H9 (cell line): Measurements from ENCODE around the gene AKT1S1. TPM values are rescaled to one million over a fixed set of nuclear protein-coding genes. Genes with fewer than 3 reads are reported as not detected.

Experiments used
- DNase-seq: peaks from one replicate; pipeline ENCODE4 v3.0.0-alpha.2; 2017
- H2AFZ ChIP-seq: one replicate; pipeline ENCODE4 v1.6.1; 2013; ENCODE audit warnings: mild to moderate bottlenecking, low read length, control low read depth, moderate library complexity
- H2AK5ac ChIP-seq: 2 replicates; pipeline ENCODE4 v1.6.1; 2013; ENCODE audit warnings: low read length, control low read depth, mixed read lengths; ENCODE audit not compliant: insufficient read length
- H2BK120ac ChIP-seq: one replicate; pipeline ENCODE4 v1.6.1; 2013; ENCODE audit warnings: low read depth, mild to moderate bottlenecking, low read length, control low read depth, inconsistent platforms; ENCODE audit not compliant: poor library complexity, severe bottlenecking
- H2BK12ac ChIP-seq: 2 replicates; pipeline ENCODE4 v1.6.1; 2013; ENCODE audit warnings: low read length, control low read depth, mixed read lengths, low read depth; ENCODE audit not compliant: insufficient read length
- H2BK15ac ChIP-seq: 2 replicates; pipeline ENCODE4 v1.6.1; 2013; ENCODE audit warnings: low read depth, low read length, control low read depth
- H2BK20ac ChIP-seq: one replicate; pipeline ENCODE4 v1.6.1; 2013; ENCODE audit warnings: low read depth, mild to moderate bottlenecking, low read length, control low read depth, inconsistent platforms; ENCODE audit not compliant: poor library complexity, severe bottlenecking
- H2BK5ac ChIP-seq: 2 replicates; pipeline ENCODE4 v1.6.1; 2013; ENCODE audit warnings: low read length, control low read depth, mixed read lengths; ENCODE audit not compliant: insufficient read length
- H3K14ac ChIP-seq: 2 replicates; pipeline ENCODE4 v1.6.1; 2013; ENCODE audit warnings: low read length, control low read depth; ENCODE audit not compliant: insufficient read depth
- H3K18ac ChIP-seq: 2 replicates; pipeline ENCODE4 v1.6.1; 2013; ENCODE audit warnings: low read depth, mild to moderate bottlenecking, mixed read lengths, low read length, control low read depth; ENCODE audit not compliant: insufficient read length
- H3K23ac ChIP-seq: 2 replicates; pipeline ENCODE4 v1.6.1; 2013; ENCODE audit warnings: low read length, control low read depth, mixed read lengths, low read depth; ENCODE audit not compliant: insufficient read length
- H3K23me2 ChIP-seq: 2 replicates; pipeline ENCODE4 v1.6.1; 2013; ENCODE audit warnings: low read depth, mild to moderate bottlenecking, mixed read lengths, low read length, control low read depth; ENCODE audit not compliant: insufficient read length, poor library complexity, severe bottlenecking
- H3K27ac ChIP-seq: 2 replicates; pipeline ENCODE4 v1.5.1; 2013; ENCODE audit warnings: low read length, control low read depth, mixed read lengths, low read depth; ENCODE audit not compliant: insufficient read length
- H3K27me3 ChIP-seq: 2 replicates; pipeline ENCODE4 v1.6.1; 2013; ENCODE audit warnings: low read length, control low read depth, inconsistent platforms; ENCODE audit not compliant: insufficient read depth
- H3K4ac ChIP-seq: 2 replicates; pipeline ENCODE4 v1.6.1; 2013; ENCODE audit warnings: low read depth, mild to moderate bottlenecking, control low read depth, inconsistent platforms, low read length, moderate library complexity
- H3K4me1 ChIP-seq: 2 replicates; pipeline ENCODE4 v1.6.1; 2013; ENCODE audit warnings: low read length, control low read depth, inconsistent platforms; ENCODE audit not compliant: insufficient read depth
- H3K4me2 ChIP-seq: 2 replicates; pipeline ENCODE4 v1.6.1; 2013; ENCODE audit warnings: low read length, control low read depth, mixed read lengths; ENCODE audit not compliant: insufficient read length, insufficient read depth
- H3K56ac ChIP-seq: 2 replicates; pipeline ENCODE4 v1.6.1; 2013; ENCODE audit warnings: low read depth, mild to moderate bottlenecking, mixed read lengths, low read length, control low read depth; ENCODE audit not compliant: insufficient read length
- H3K79me1 ChIP-seq: 2 replicates; pipeline ENCODE4 v1.6.1; 2013; ENCODE audit warnings: low read depth, mild to moderate bottlenecking, moderate library complexity, low read length, control low read depth, inconsistent platforms; ENCODE audit not compliant: insufficient read depth, poor library complexity, severe bottlenecking
- H3K79me2 ChIP-seq: 2 replicates; pipeline ENCODE4 v1.6.1; 2013; ENCODE audit warnings: low read length, control low read depth, inconsistent platforms; ENCODE audit not compliant: insufficient read depth
- H3K9ac ChIP-seq: 2 replicates; pipeline ENCODE4 v1.6.1; 2013; ENCODE audit warnings: low read length, control low read depth, mixed read lengths; ENCODE audit not compliant: insufficient read length; ENCODE audit errors: extremely low read depth
- H3K9me3 ChIP-seq: one replicate; pipeline ENCODE4 v1.6.1; 2013; ENCODE audit warnings: low read depth, low read length, inconsistent platforms; ENCODE audit not compliant: control insufficient read depth
- H3T11ph ChIP-seq: one replicate; pipeline ENCODE4 v1.6.1; 2013; ENCODE audit warnings: mild to moderate bottlenecking, low read length, control low read depth, inconsistent platforms
- H4K20me1 ChIP-seq: one replicate; pipeline ENCODE4 v1.6.1; 2013; ENCODE audit not compliant: control insufficient read depth, insufficient read length, insufficient read depth
- H4K5ac ChIP-seq: 2 replicates; pipeline ENCODE4 v1.6.1; 2013; ENCODE audit warnings: low read depth, mild to moderate bottlenecking, mixed read lengths, low read length, control low read depth; ENCODE audit not compliant: insufficient read length
- H4K8ac ChIP-seq: replicated peaks from 2 replicates; pipeline ENCODE4 v1.6.1; 2013; ENCODE audit warnings: low read length, control low read depth, mixed read lengths, low read depth; ENCODE audit not compliant: insufficient read length
- H4K91ac ChIP-seq: 2 replicates; pipeline ENCODE4 v1.6.1; 2013; ENCODE audit warnings: low read depth, mild to moderate bottlenecking, moderate library complexity, mixed read lengths, low read length, control low read depth; ENCODE audit not compliant: insufficient read length
- H3K27ac Mint-ChIP-seq, 3 experiments: 2 replicates in 2 of 3; 3 replicates in 1 of 3; pipeline ENCODE4 v1.8.0; 2020 to 2021; ENCODE audit warnings: mixed read lengths in 3 of 3, mild to moderate bottlenecking in 1 of 3, moderate library complexity in 1 of 3
- H3K27me3 Mint-ChIP-seq: 2 replicates; pipeline ENCODE4 v1.8.0; 2021; ENCODE audit warnings: low read depth, mild to moderate bottlenecking, moderate library complexity, mixed read lengths
- H3K36me3 Mint-ChIP-seq, 3 experiments: 2 replicates in 2 of 3; 3 replicates in 1 of 3; pipeline ENCODE4 v1.8.0; 2020 to 2021; ENCODE audit warnings: low read depth in 3 of 3, mixed read lengths in 3 of 3; ENCODE audit not compliant: insufficient read depth in 1 of 3
- H3K4me1 Mint-ChIP-seq, 2 experiments: 2 replicates each; pipeline ENCODE4 v1.8.0; 2020; ENCODE audit warnings: mixed read lengths in 2 of 2
- H3K4me3 Mint-ChIP-seq, 2 experiments: 2 replicates in 1 of 2; 3 replicates in 1 of 2; pipeline ENCODE4 v1.8.0; 2020 to 2021; ENCODE audit warnings: mild to moderate bottlenecking in 2 of 2, mixed read lengths in 2 of 2, moderate library complexity in 1 of 2
- H3K9me3 Mint-ChIP-seq, 2 experiments: 2 replicates in 1 of 2; 3 replicates in 1 of 2; pipeline ENCODE4 v1.8.0; 2020; ENCODE audit warnings: mild to moderate bottlenecking in 2 of 2, mixed read lengths in 2 of 2, moderate library complexity in 1 of 2
- CTCF ChIP-seq: fragments of 200-600 bp; sonication (generic); conservative IDR thresholded peaks from 3 replicates; pipeline ENCODE4 v1.8.0; 2021; ENCODE audit warnings: antibody characterized with exemption, mild to moderate bottlenecking
- WGBS: extraction: QIAGEN DNeasy Blood & Tissue Kit; methylation state at CpG from one replicate; pipeline ENCODE4 v1.1.7; 2013; ENCODE audit warnings: missing lambda C conversion rate, low lambda C conversion rate, mixed read lengths; ENCODE audit not compliant: insufficient read length; ENCODE audit errors: extremely low coverage; 5-methylcytosine and 5-hydroxymethylcytosine counted together
- total RNA-seq: library from RNA; stranded (reverse); gene quantifications from 2 replicates; pipeline ENCODE4 v1.2.1, GENCODE V29; 2021

Gene AKT1S1
- total RNA-seq, 1 experiment from 2014 or later = 43.5 TPM

GRCh38 chr19:49855676-49856573 lies 21.2 kb downstream of the AKT1S1 start:
- H4K20me1 ChIP-seq = peaks cover 6% of the 10 kb centered on the region

More at GRCh38 chr19:49855676-49856573, 21.2 kb downstream of the AKT1S1 start:
- Histone ChIP-seq H4K91ac (no peak overlapping the region), H3K79me2 (peaks cover 9% of the 10 kb centered on the region; the same call in 1 of the 2 replicates), H2BK15ac (no peak overlapping the region), H3K79me1 (peaks cover 11% of the 10 kb centered on the region), H2AK5ac (no peak overlapping the region), H3T11ph (no peak overlapping the region), H4K8ac (no peak overlapping the region), H3K4me2 (no peak overlapping the region), H3K56ac (no peak overlapping the region), H3K14ac (no peak overlapping the region), H3K9me3 (no peaks in the 10 kb centered on the region), H3K27me3 (no peaks in the 10 kb centered on the region), H2BK20ac (no peak overlapping the region), H3K18ac (no peak overlapping the region), H2BK5ac (no peak overlapping the region), H2AFZ (no peak overlapping the region), H3K27ac (no peak overlapping the region), H3K9ac (no peak overlapping the region), H3K4me1 (no peaks in the 10 kb centered on the region), H3K23ac (no peak overlapping the region), H2BK12ac (no peak overlapping the region), H3K4ac (no peak overlapping the region), H4K5ac (no peak overlapping the region), H3K23me2 (peaks cover 6% of the 10 kb centered on the region), H2BK120ac (no peak overlapping the region)
- peak overlapping the region in 1 of 2 experiments; percentile 44; a peak in 2 of 5 replicates for H3K4me3 Mint-ChIP-seq
- H3K27ac Mint-ChIP-seq = peak overlapping the region in 2 of 3 experiments; percentile 89 to 91; a peak in 3 of 7 replicates
- H3K4me1 Mint-ChIP-seq = peaks cover 15 to 22% of the 10 kb centered on the region in 2 experiments
- DNase-seq = no peak
- peaks cover 2% of the 10 kb centered on the region; the same call in 1 of the 2 replicates for H3K27me3 Mint-ChIP-seq
- H3K36me3 Mint-ChIP-seq = peaks cover 21 to 68% (median 66%) of the 10 kb centered on the region in 3 experiments
- TF ChIP-seq CTCF = no peak
- H3K9me3 Mint-ChIP-seq = no peaks in the 10 kb centered on the region
- no CpG with 5 or more reads among the region's 21 CpGs for WGBS
